ENCODE measurements around the gene AAK1.

DNA sequence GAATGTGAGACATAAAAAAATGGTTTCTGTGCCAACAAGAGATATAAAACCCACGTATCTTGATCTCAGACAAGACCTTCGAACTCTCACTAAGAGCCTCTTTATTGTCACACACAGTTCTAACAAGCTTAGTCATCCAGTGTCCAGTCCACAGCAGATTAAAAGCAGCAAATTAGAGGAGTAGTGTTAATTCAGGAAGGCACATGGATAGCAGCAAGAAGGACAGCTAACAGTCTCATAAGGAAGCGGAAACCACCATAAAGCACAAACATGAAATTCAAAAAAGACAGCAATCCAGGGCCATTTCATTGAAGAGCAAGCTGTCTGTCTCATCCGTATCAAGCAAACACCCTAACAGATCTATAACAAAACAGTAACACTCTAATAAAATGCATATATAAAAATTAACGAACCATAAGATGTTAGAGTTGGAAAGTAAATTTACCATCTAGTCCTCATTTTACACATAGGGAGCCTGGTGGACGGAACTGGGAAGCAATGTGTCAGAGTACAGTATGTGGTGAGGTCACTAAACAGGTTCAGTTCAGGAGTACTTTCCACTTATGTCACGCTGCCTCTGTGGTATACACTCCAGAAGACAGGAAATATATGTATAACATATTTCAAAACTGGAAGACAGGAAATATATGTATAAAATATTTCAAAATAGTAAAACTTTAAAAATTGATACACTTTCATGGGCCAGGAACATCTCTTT lies 18.3 kb downstream of the AAK1 start:
- TF ChIP-seq CTCF (conservative IDR thresholded peaks at IDR 0.05; ENCODE audit: low read depth, low read length), result no peak
- TF ChIP-seq EZH2 (IDR thresholded peaks at IDR 0.05; ENCODE audit: borderline replicate concordance, low read depth, low read length, poor library complexity, severe bottlenecking), result no peak

Measured in A673 (cell line).